Mesenteric fat pad (tissue), 1 donor: ENCODE measurements around the gene GCN1. TPM values are rescaled to one million over a fixed set of nuclear protein-coding genes. Genes with fewer than 3 reads are reported as not detected.

Experiments
- DNase-seq: peaks from one replicate; pipeline ENCODE4 v3.0.0-alpha.2; 2020; ENCODE audit warnings: low spot score
- total RNA-seq: library from RNA; stranded (reverse); fragmentation: NEBNext Ultra II Directional; extraction: Animal tissue kit (Norgen Biotek cat#: 25700); gene quantifications from one replicate; pipeline ENCODE4 v1.2.1, GENCODE V29; 2021
- donor health status: DM: yes; HTN: yes; CAD: no.

GCN1 gene
- total RNA-seq, 1 donor from 2014 or later, result 97.0 TPM

GRCh38 chr12:120144215-120144614 is 50.3 kb downstream of the GCN1 start:
- DNase-seq, result no peak

- DNase-seq, result no peak
Observed at GRCh38 chr12:120142231-120142877, 52.2 kb downstream of the GCN1 start.

GRCh38 chr12:120141336-120141735 is 53.2 kb downstream of the GCN1 start:
- no peak for DNase-seq

- DNase-seq, result no peak
Observed at GRCh38 chr12:120140603-120141002, 53.9 kb downstream of the GCN1 start.

GRCh38 chr12:120139958-120140357 is 54.6 kb downstream of the GCN1 start:
- no peak for DNase-seq

- DNase-seq, result no peak
Observed at GRCh38 chr12:120138366-120138765, 56.1 kb downstream of the GCN1 start.

GRCh38 chr12:120137833-120138232 is 56.7 kb downstream of the GCN1 start:
- no peak for DNase-seq

GRCh38 chr12:120136093-120136770 is 58.3 kb downstream of the GCN1 start:
- DNase-seq, result no peak

- no peak for DNase-seq
Observed at GRCh38 chr12:120134307-120134980, 60.1 kb downstream of the GCN1 start.

- DNase-seq, result no peak
Observed at GRCh38 chr12:120132863-120133385, 61.6 kb downstream of the GCN1 start.

GRCh38 chr12:120132054-120132836 is 62.3 kb downstream of the GCN1 start:
- DNase-seq, result no peak

- DNase-seq, result no peak
Observed at GRCh38 chr12:120131116-120131515, 63.4 kb downstream of the GCN1 start.

- no peak for DNase-seq
Observed at GRCh38 chr12:120130011-120130410, 64.5 kb downstream of the GCN1 start.

- DNase-seq, result no peak
Observed at GRCh38 chr12:120126635-120127005, 67.9 kb downstream of the GCN1 start.

- no peak for DNase-seq
Observed at GRCh38 chr12:120125792-120126634, 68.5 kb downstream of the GCN1 start.

- no peak for DNase-seq
Observed at GRCh38 chr12:120125029-120125428, 69.5 kb downstream of the GCN1 start.

- DNase-seq, result no peak
Observed at GRCh38 chr12:120121766-120122293, 72.7 kb downstream of the GCN1 start.

- DNase-seq, result no peak
Observed at GRCh38 chr12:120121343-120121742, 73.2 kb downstream of the GCN1 start.

- no peak for DNase-seq
Observed at GRCh38 chr12:120119271-120119973, 75.1 kb downstream of the GCN1 start.
